ENCODE results near the gene GRIK3. TPM values are rescaled to one million over a fixed set of nuclear protein-coding genes. Genes with fewer than 3 reads are reported as not detected.
A peak's percentile ranks its signal among the peaks of the same experiment; 100 is the strongest.

GRIK3 gene
- total RNA-seq, 1 donor from 2014 or later, result 2.3 TPM

- H3K9me3 Mint-ChIP-seq, result no peaks in the 10 kb centered on the region
- H3K27ac Mint-ChIP-seq, result no peak overlapping the region
- TF ChIP-seq CTCF (conservative IDR thresholded peaks at IDR 0.05), result no peak
- no peaks in the 10 kb centered on the region for H3K4me1 Mint-ChIP-seq (ENCODE audit: unreplicated experiment)
- H3K4me3 Mint-ChIP-seq, result no peak overlapping the region
- DNase-seq (ENCODE audit: extremely low spot score, unreplicated experiment), result peak; percentile 27
- no peaks in the 10 kb centered on the region for H3K36me3 Mint-ChIP-seq
- H3K27me3 Mint-ChIP-seq, result peaks cover 20% of the 10 kb centered on the region
Observed at GRCh38 chr1:36872858-36873257, 161.5 kb downstream of the GRIK3 start.

- Mint-ChIP-seq H3K36me3 (no peaks in the 10 kb centered on the region), H3K27me3 (peaks cover 16% of the 10 kb centered on the region), H3K4me3 (no peak overlapping the region), H3K9me3 (no peaks in the 10 kb centered on the region), H3K27ac (no peak overlapping the region), H3K4me1 (ENCODE audit: unreplicated experiment) (no peaks in the 10 kb centered on the region)
- no peak for TF ChIP-seq CTCF (conservative IDR thresholded peaks at IDR 0.05)
- no peak for DNase-seq (ENCODE audit: extremely low spot score, unreplicated experiment)
Observed at GRCh38 chr1:36872126-36872754, 162.1 kb downstream of the GRIK3 start.

GRCh38 chr1:36871146-36871971 is 163.0 kb downstream of the GRIK3 start:
- DNase-seq (ENCODE audit: extremely low spot score, unreplicated experiment), result no peak
- no peak for TF ChIP-seq CTCF (conservative IDR thresholded peaks at IDR 0.05)
- H3K4me1 Mint-ChIP-seq (ENCODE audit: unreplicated experiment), result no peaks in the 10 kb centered on the region
- no peak overlapping the region for H3K4me3 Mint-ChIP-seq
- H3K36me3 Mint-ChIP-seq, result no peaks in the 10 kb centered on the region
- peaks cover 20% of the 10 kb centered on the region for H3K27me3 Mint-ChIP-seq
- H3K27ac Mint-ChIP-seq, result no peak overlapping the region
- H3K9me3 Mint-ChIP-seq, result no peaks in the 10 kb centered on the region

GRCh38 chr1:36869826-36870225 is 164.5 kb downstream of the GRIK3 start:
- Mint-ChIP-seq H3K4me1 (ENCODE audit: unreplicated experiment) (no peaks in the 10 kb centered on the region), H3K27ac (no peak overlapping the region), H3K9me3 (no peaks in the 10 kb centered on the region), H3K36me3 (no peaks in the 10 kb centered on the region), H3K27me3 (peaks cover 18% of the 10 kb centered on the region), H3K4me3 (no peak overlapping the region)
- no peak for DNase-seq (ENCODE audit: extremely low spot score, unreplicated experiment)
- no peak for TF ChIP-seq CTCF (conservative IDR thresholded peaks at IDR 0.05)

- H3K27ac Mint-ChIP-seq, result no peak overlapping the region
Observed at GRCh38 chr1:36869054-36869453, 165.3 kb downstream of the GRIK3 start.

More at GRCh38 chr1:36869054-36869453, 165.3 kb downstream of the GRIK3 start:
- no peak for DNase-seq (ENCODE audit: extremely low spot score, unreplicated experiment)
- H3K4me1 Mint-ChIP-seq (ENCODE audit: unreplicated experiment), result no peaks in the 10 kb centered on the region
- H3K27me3 Mint-ChIP-seq, result peaks cover 15% of the 10 kb centered on the region
- TF ChIP-seq CTCF (conservative IDR thresholded peaks at IDR 0.05), result no peak
- H3K9me3 Mint-ChIP-seq, result no peaks in the 10 kb centered on the region
- H3K36me3 Mint-ChIP-seq, result no peaks in the 10 kb centered on the region
- no peak overlapping the region for H3K4me3 Mint-ChIP-seq

Data from type B pancreatic cell (in vitro differentiated cells).